Loucy (cell line): ENCODE measurements around the gene PRR22.
"Not testable (repeated sequence)": the region's sequence is repeated elsewhere in the genome, so short reads cannot be mapped to it uniquely, and the experiment has no call there.

Experiments
- H2AFZ ChIP-seq: fragments of 200-600 bp; sonication (generic); 2 replicates; pipeline ENCODE4 v1.6.0; 2016; ENCODE audit warnings: antibody characterized with exemption, mild to moderate bottlenecking, low read length, moderate library complexity
- H3F3A ChIP-seq: fragments of 200-600 bp; 2 replicates; pipeline ENCODE4 v1.6.0; 2016; ENCODE audit warnings: antibody characterized with exemption, low read depth, mild to moderate bottlenecking
- H3K27me3 ChIP-seq: fragments of 200-600 bp; sonication (generic); 2 replicates; pipeline ENCODE4 v1.6.1; 2014; ENCODE audit warnings: low read length, mild to moderate bottlenecking; ENCODE audit not compliant: insufficient read depth, poor library complexity, severe bottlenecking
- H3K36me3 ChIP-seq: fragments of 200-600 bp; sonication (generic); 2 replicates; pipeline ENCODE4 v1.6.1; 2016; ENCODE audit warnings: low read length; ENCODE audit not compliant: insufficient read depth
- H3K4me1 ChIP-seq: fragments of 200-600 bp; sonication (generic); 2 replicates; pipeline ENCODE4 v1.5.1; 2014; ENCODE audit warnings: low read length, mild to moderate bottlenecking; ENCODE audit not compliant: insufficient read depth, poor library complexity, severe bottlenecking
- H3K4me2 ChIP-seq: fragments of 200-600 bp; sonication (generic); 2 replicates; pipeline ENCODE4 v1.6.0; 2014; ENCODE audit warnings: antibody characterized with exemption, low read length, low read depth, mild to moderate bottlenecking; ENCODE audit not compliant: poor library complexity, severe bottlenecking
- H3K4me3 ChIP-seq: fragments of 200-600 bp; sonication (generic); 2 replicates; pipeline ENCODE4 v1.5.1; 2014; ENCODE audit warnings: low read length, mild to moderate bottlenecking, mixed read lengths; ENCODE audit not compliant: poor library complexity, severe bottlenecking
- H3K79me2 ChIP-seq: fragments of 200-600 bp; sonication (generic); 2 replicates; pipeline ENCODE4 v1.6.1; 2014; ENCODE audit warnings: low read length; ENCODE audit not compliant: insufficient read depth
- H3K9ac ChIP-seq: fragments of 200-600 bp; sonication (generic); 2 replicates; pipeline ENCODE4 v1.6.0; 2014; ENCODE audit warnings: mild to moderate bottlenecking, low read depth, low read length, moderate library complexity; ENCODE audit not compliant: poor library complexity, severe bottlenecking
- H3K9me2 ChIP-seq: fragments of 200-600 bp; sonication (generic); replicated peaks from 2 replicates; pipeline ENCODE4 v1.6.1; 2016; ENCODE audit warnings: low read depth, low read length, mixed read lengths
- H3K9me3 ChIP-seq: fragments of 200-600 bp; sonication (generic); 2 replicates; pipeline ENCODE4 v1.6.1; 2014; ENCODE audit warnings: mild to moderate bottlenecking, antibody characterized with exemption, low read length, low read depth; ENCODE audit not compliant: insufficient read depth
- H4K20me1 ChIP-seq: fragments of 200-600 bp; sonication (generic); 2 replicates; pipeline ENCODE4 v1.6.0; 2014; ENCODE audit warnings: antibody characterized with exemption, low read length, mild to moderate bottlenecking; ENCODE audit not compliant: insufficient read depth, poor library complexity, severe bottlenecking
- EZH2phosphoT487 ChIP-seq: fragments of 200-600 bp; IDR thresholded peaks from 2 replicates; pipeline ENCODE4 v1.6.1; 2018; ENCODE audit warnings: antibody characterized with exemption, mild to moderate bottlenecking, moderate library complexity, borderline replicate concordance
- TF ChIP-seq, protein P1 (sequence below): fragments of 200-600 bp; sonication (generic); conservative IDR thresholded peaks from 2 replicates; pipeline ENCODE4 v1.5.1; 2014; ENCODE audit warnings: mild to moderate bottlenecking, antibody characterized with exemption, low read length

Gene PRR22

DNA sequence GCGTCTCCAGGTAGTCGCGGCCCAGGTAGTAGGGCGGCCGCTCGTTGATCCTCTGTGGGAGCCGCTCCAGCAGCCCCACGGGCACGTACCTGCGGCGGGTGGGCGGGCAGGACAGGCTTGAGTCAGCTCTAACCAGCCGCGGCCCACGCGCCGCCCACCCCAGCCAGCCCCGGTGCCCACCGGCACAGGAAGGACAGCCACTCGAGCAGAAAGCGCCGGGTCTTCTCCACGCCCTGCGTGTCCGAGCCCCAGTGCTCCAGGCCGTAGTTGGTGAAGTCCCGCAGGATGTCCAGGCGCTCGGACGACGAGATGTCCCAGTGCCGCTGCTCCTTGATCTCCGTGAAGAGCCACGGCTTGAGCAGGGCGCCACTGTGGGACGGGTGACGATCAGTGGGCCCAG is 877 bp upstream of the PRR22 start:
- H3F3A ChIP-seq, result no peaks in the 10 kb centered on the region
- H3K9me2 ChIP-seq, result no peaks in the 10 kb centered on the region
- H3K36me3 ChIP-seq, result peaks cover 39% of the 10 kb centered on the region; the same call in 1 of the 2 replicates
- no peaks in the 10 kb centered on the region for H3K27me3 ChIP-seq
- no peak overlapping the region for H3K4me3 ChIP-seq
- H3K4me1 ChIP-seq, result peaks cover 6% of the 10 kb centered on the region
- H4K20me1 ChIP-seq, result peaks cover 8% of the 10 kb centered on the region
- H3K9ac ChIP-seq, result no peak overlapping the region
- H3K4me2 ChIP-seq, result no peak overlapping the region
- no peak overlapping the region for H2AFZ ChIP-seq
- H3K79me2 ChIP-seq, result peaks cover 21% of the 10 kb centered on the region; the same call in 1 of the 2 replicates
- H3K9me3 ChIP-seq, result no peaks in the 10 kb centered on the region
- TF ChIP-seq EZH2phosphoT487, result no peak
- TF ChIP-seq, protein P1, sequence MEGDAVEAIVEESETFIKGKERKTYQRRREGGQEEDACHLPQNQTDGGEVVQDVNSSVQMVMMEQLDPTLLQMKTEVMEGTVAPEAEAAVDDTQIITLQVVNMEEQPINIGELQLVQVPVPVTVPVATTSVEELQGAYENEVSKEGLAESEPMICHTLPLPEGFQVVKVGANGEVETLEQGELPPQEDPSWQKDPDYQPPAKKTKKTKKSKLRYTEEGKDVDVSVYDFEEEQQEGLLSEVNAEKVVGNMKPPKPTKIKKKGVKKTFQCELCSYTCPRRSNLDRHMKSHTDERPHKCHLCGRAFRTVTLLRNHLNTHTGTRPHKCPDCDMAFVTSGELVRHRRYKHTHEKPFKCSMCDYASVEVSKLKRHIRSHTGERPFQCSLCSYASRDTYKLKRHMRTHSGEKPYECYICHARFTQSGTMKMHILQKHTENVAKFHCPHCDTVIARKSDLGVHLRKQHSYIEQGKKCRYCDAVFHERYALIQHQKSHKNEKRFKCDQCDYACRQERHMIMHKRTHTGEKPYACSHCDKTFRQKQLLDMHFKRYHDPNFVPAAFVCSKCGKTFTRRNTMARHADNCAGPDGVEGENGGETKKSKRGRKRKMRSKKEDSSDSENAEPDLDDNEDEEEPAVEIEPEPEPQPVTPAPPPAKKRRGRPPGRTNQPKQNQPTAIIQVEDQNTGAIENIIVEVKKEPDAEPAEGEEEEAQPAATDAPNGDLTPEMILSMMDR, result no peak

DNA sequence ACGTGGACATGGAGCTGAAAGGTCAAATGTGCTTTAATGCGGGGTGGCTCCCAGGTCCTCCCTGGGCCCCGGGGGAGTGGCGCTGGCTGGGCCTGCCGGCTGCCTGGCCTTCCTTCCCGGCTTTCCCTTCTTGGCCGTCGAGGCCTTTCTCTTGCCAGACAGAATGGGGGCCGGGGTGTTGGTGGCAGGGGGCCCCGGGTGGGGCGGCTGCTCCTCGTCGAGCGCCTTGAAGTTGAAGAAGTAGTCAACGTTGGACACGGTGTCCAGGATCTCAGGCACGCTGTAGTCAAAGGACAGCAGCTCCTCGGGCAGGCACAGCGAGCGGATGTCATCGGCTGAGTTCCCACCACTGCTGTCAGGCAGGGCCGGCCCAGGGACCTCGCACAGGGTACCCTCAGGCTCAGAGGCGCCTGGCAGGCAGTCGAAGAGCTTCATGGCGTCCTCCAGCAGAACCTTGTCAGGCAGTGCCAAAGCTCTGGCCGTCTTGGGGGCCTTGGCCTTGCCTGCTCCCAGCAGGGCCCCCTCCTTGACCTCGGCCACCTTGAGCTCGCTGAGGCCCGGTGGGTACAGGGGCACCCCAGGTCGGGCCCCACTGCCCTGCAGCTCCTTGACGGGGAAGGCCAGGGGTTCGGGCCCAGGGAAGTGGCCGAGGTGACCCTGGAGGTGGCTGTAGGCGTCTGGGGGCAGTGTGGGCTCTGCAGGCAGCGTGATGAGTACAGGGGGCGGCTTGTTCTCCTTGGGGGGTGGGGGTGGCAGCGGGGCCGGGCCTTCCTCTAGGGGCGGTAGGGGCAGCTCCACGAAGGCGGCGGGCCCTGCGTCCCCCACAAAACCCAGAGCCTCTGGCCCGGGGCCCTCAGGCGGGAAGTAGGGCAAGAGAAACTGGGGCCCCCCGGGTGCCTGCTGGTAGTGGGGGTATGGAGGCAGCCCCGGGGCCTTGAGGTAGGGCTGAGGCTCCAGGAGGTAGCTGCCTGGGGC is 1.3 kb downstream of the PRR22 start:
- H3F3A ChIP-seq, result no peaks in the 10 kb centered on the region
- no peak overlapping the region for H3K9ac ChIP-seq
- H3K9me2 ChIP-seq, result no peaks in the 10 kb centered on the region
- TF ChIP-seq EZH2phosphoT487, result no peak
- TF ChIP-seq, protein P1, result no peak
- H3K4me1 ChIP-seq, result no peaks in the 10 kb centered on the region
- H3K79me2 ChIP-seq, result peaks cover 9% of the 10 kb centered on the region; the same call in 1 of the 2 replicates
- H4K20me1 ChIP-seq, result no peaks in the 10 kb centered on the region
- H3K9me3 ChIP-seq, result no peaks in the 10 kb centered on the region
- no peak overlapping the region for H2AFZ ChIP-seq
- no peak overlapping the region for H3K4me2 ChIP-seq
- H3K27me3 ChIP-seq, result no peaks in the 10 kb centered on the region
- no peak overlapping the region for H3K4me3 ChIP-seq
- H3K36me3 ChIP-seq, result peaks cover 28% of the 10 kb centered on the region; the same call in 1 of the 2 replicates

DNA sequence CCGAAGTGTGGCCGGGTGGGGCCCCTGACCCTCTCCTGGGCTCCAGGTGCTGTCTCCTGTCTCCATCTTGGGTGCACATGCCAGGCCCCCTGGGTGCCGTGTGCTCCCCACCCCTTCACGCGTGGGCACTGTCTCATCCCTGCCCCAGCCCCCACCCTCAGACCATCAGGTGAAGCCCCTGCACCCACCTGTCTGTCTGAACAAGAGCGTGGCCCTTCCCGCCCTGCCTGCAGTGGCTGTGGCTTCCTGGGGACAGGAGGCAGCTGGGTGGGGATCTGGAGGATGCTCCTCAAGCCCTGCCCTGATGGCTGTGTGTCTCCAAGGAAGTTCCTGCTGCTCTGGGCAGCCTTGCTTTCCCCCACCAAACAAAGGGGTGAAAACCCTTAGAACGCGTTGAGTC is 2.2 kb downstream of the PRR22 start:
- Histone ChIP-seq H3K9me3 (no peaks in the 10 kb centered on the region), H3K9ac (no peak overlapping the region), H3K27me3 (no peaks in the 10 kb centered on the region), H2AFZ (no peak overlapping the region), H3K9me2 (no peaks in the 10 kb centered on the region), H3K36me3 (peaks cover 25% of the 10 kb centered on the region; the same call in 1 of the 2 replicates), H3K4me1 (no peaks in the 10 kb centered on the region), H3K79me2 (peaks cover under 1% of the 10 kb centered on the region; the same call in 1 of the 2 replicates), H3K4me3 (no peak overlapping the region), H4K20me1 (no peaks in the 10 kb centered on the region), H3K4me2 (no peak overlapping the region), H3F3A (no peaks in the 10 kb centered on the region)
- TF ChIP-seq EZH2phosphoT487, result no peak
- TF ChIP-seq, protein P1, result no peak

DNA sequence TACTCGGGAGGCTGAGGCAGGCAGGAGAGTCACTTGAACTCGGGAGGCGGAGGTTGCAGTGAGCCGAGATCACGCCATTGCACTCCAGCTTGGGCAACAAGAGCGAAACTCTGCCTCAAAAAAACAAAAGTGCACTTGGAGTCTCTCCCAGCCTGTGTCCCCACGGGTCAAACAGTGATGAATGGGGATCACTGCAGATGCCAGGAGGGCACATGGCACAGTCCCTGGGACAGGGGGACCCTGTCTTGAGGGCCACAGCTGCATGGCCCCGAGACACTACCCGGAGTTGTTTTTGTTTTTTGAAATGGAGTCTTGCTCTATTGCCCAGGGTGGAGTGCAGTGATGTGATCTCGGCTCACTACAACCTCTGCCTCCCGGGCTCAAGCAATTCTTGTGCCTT is 3.6 kb downstream of the PRR22 start:
- H3F3A ChIP-seq, H3K4me1 ChIP-seq, H3K4me2 ChIP-seq, H3K9me2 ChIP-seq, H3K79me2 ChIP-seq, H2AFZ ChIP-seq, H3K9me3 ChIP-seq, H3K4me3 ChIP-seq, H3K27me3 ChIP-seq, H3K9ac ChIP-seq, H4K20me1 ChIP-seq: not testable (repeated sequence)
- peaks cover 11% of the 10 kb centered on the region; the same call in 1 of the 2 replicates for H3K36me3 ChIP-seq
